SK-N-SH (cell line): Measurements from ENCODE around the gene EAPP. TPM values are rescaled to one million over a fixed set of nuclear protein-coding genes. Genes with fewer than 3 reads are reported as not detected.
"Not testable (repeated sequence)": the region's sequence is repeated elsewhere in the genome, so short reads cannot be mapped to it uniquely, and the experiment has no call there.

Experiments used
- CTCF ChIA-PET: fragments of 300-600, 350-600 bp; formaldehyde crosslinking; extraction: SDS; loops from one replicate; lab custom pipeline; 2021; lab: Yijun Ruan, JAX
- POLR2A ChIA-PET: fragments of 350-600 bp; sonication (Branson Sonifier 250); formaldehyde crosslinking; extraction: SDS; loops from one replicate; lab custom pipeline; 2020; ENCODE audit warnings: antibody characterized with exemption, inconsistent platforms; lab: Yijun Ruan, JAX
- DNase-seq: peaks from one replicate; pipeline ENCODE4 v3.0.0; 2012
- H2AFZ ChIP-seq: fragments of 200-600 bp; sonication (generic); 2 replicates; pipeline ENCODE4 v1.8.1; 2016; ENCODE audit warnings: antibody characterized with exemption, mild to moderate bottlenecking, low read depth
- H3F3A ChIP-seq: fragments of 200-600 bp; sonication (generic); replicated peaks from 2 replicates; pipeline ENCODE3; 2016; ENCODE audit warnings: antibody characterized with exemption, mild to moderate bottlenecking; ENCODE audit not compliant: insufficient read depth
- H3K27ac ChIP-seq, 2 experiments: fragments of 200-500 bp in 1 of 2; fragments of 200-600 bp in 1 of 2; sonication (Bioruptor generic) in 1 of 2; sonication (generic), shearing (Covaris generic) in 1 of 2; 2 replicates each; pipeline versions ENCODE4 v1.5.1 to v1.6.1; 2014 to 2016; ENCODE audit warnings: low read depth in 2 of 2, inconsistent platforms in 1 of 2, low read length in 1 of 2, mild to moderate bottlenecking in 1 of 2, mixed read lengths in 1 of 2
- H3K27me3 ChIP-seq: fragments of 200-600 bp; sonication (generic), shearing (Covaris generic); 2 replicates; pipeline ENCODE4 v1.6.1; 2016; ENCODE audit warnings: mixed run types; ENCODE audit not compliant: insufficient read depth
- H3K36me3 ChIP-seq, 2 experiments: fragments of 200-500 bp in 1 of 2; fragments of 200-600 bp in 1 of 2; sonication (Bioruptor generic) in 1 of 2; sonication (generic) in 1 of 2; replicated peaks in 1 of 2; 2 replicates each; pipeline versions ENCODE3 to v1.5.1; 2014 to 2016; ENCODE audit warnings: low read length in 1 of 2, mild to moderate bottlenecking in 1 of 2; ENCODE audit not compliant: insufficient read depth in 2 of 2, control insufficient read depth in 1 of 2
- H3K4me1 ChIP-seq, 2 experiments: fragments of 200-500 bp in 1 of 2; fragments of 200-600 bp in 1 of 2; sonication (Bioruptor generic) in 1 of 2; sonication (generic), shearing (Covaris generic) in 1 of 2; 2 replicates each; pipeline versions ENCODE4 v1.5.1 to v1.6.1; 2014 to 2016; ENCODE audit warnings: low read depth in 1 of 2, low read length in 1 of 2, mixed run types in 1 of 2; ENCODE audit not compliant: insufficient read depth in 2 of 2, control insufficient read depth in 1 of 2
- H3K4me2 ChIP-seq: fragments of 200-600 bp; sonication (generic), shearing (Covaris generic); 2 replicates; pipeline ENCODE4 v1.6.1; 2017; ENCODE audit warnings: mixed run types
- H3K4me3 ChIP-seq, 2 experiments: fragments of 200-500 bp in 1 of 2; fragments of 200-600 bp in 1 of 2; sonication (Bioruptor generic) in 1 of 2; sonication (generic), shearing (Covaris generic) in 1 of 2; 2 replicates each; pipeline versions ENCODE4 v1.5.1 to v1.8.1; 2014 to 2016; ENCODE audit warnings: low read depth in 2 of 2, inconsistent platforms in 1 of 2, low read length in 1 of 2, mild to moderate bottlenecking in 1 of 2, mixed read lengths in 1 of 2, moderate library complexity in 1 of 2
- H3K79me2 ChIP-seq: fragments of 200-600 bp; sonication (generic); 2 replicates; pipeline ENCODE4 v1.8.1; 2017; ENCODE audit warnings: mild to moderate bottlenecking; ENCODE audit not compliant: insufficient read depth
- H3K9ac ChIP-seq: fragments of 200-600 bp; sonication (generic); 2 replicates; pipeline ENCODE4 v1.6.1; 2017; ENCODE audit warnings: mixed run types
- H3K9me2 ChIP-seq: fragments of 200-600 bp; sonication (generic); 2 replicates; pipeline ENCODE4 v1.6.1; 2017; ENCODE audit warnings: mixed run types
- H3K9me3 ChIP-seq: fragments of 200-600 bp; sonication (generic); 2 replicates; pipeline ENCODE4 v1.6.1; 2017; ENCODE audit warnings: mixed run types, mild to moderate bottlenecking, moderate library complexity
- H4K20me1 ChIP-seq: fragments of 200-600 bp; sonication (generic); 2 replicates; pipeline ENCODE4 v1.6.1; 2017; ENCODE audit warnings: mild to moderate bottlenecking, mixed run types; ENCODE audit not compliant: insufficient read depth
- CHD2 ChIP-seq: fragments of 150-350 bp; IDR thresholded peaks from 2 replicates; pipeline ENCODE4 v1.6.1; 2018; ENCODE audit warnings: low read length; ENCODE audit not compliant: partially characterized antibody
- ELF1 ChIP-seq: IDR thresholded peaks from 2 replicates; pipeline ENCODE4 v1.4.0; 2012
- EP300 ChIP-seq, 2 experiments: IDR thresholded peaks; 2 replicates each; pipeline versions ENCODE4 v1.4.0 to v1.6.1; 2012; ENCODE audit warnings: borderline replicate concordance in 1 of 2, low read depth in 1 of 2, low read length in 1 of 2
- GATA2 ChIP-seq: sonication (generic); formaldehyde crosslinking; IDR thresholded peaks from 2 replicates; pipeline ENCODE4 v1.5.0; 2020; ENCODE audit warnings: mild to moderate bottlenecking, missing genetic modification reagents
- JUND ChIP-seq: IDR thresholded peaks from 2 replicates; pipeline ENCODE4 v1.4.0; 2012
- MEF2A ChIP-seq: IDR thresholded peaks from 2 replicates; pipeline ENCODE4 v1.4.0; 2012; ENCODE audit warnings: low read depth, borderline replicate concordance
- MXI1 ChIP-seq: IDR thresholded peaks from 2 replicates; pipeline ENCODE4 v1.6.1; 2012; ENCODE audit warnings: mild to moderate bottlenecking, low read depth, low read length, improper control_type of control experiment
- NRF1 ChIP-seq: IDR thresholded peaks from 2 replicates; pipeline ENCODE4 v1.6.1; 2012; ENCODE audit warnings: low read depth, mild to moderate bottlenecking, low read length
- RAD21 ChIP-seq: IDR thresholded peaks from 2 replicates; pipeline ENCODE4 v1.6.1; 2012; ENCODE audit warnings: mild to moderate bottlenecking, low read length
- RCOR1 ChIP-seq: fragments of 150-350 bp; IDR thresholded peaks from 2 replicates; pipeline ENCODE4 v1.6.1; 2017; ENCODE audit warnings: antibody characterized with exemption, low read length
- RFX5 ChIP-seq: IDR thresholded peaks from 2 replicates; pipeline ENCODE4 v1.6.1; 2012; ENCODE audit warnings: mild to moderate bottlenecking, improper control_type of control experiment, low read length
- RXRA ChIP-seq: IDR thresholded peaks from 2 replicates; pipeline ENCODE4 v1.4.0; 2012; ENCODE audit warnings: low read depth, mild to moderate bottlenecking, borderline replicate concordance
- SMC3 ChIP-seq: IDR thresholded peaks from 2 replicates; pipeline ENCODE4 v1.6.1; 2012; ENCODE audit warnings: low read depth, low read length, improper control_type of control experiment
- TAF1 ChIP-seq: IDR thresholded peaks from 2 replicates; pipeline ENCODE4 v1.6.1; 2012; ENCODE audit warnings: low read depth, mild to moderate bottlenecking, low read length, moderate library complexity, borderline replicate concordance
- YY1 ChIP-seq: IDR thresholded peaks from 2 replicates; pipeline ENCODE4 v1.4.0; 2012; ENCODE audit warnings: low read depth, mild to moderate bottlenecking
- WGBS: methylation state at CpG from one replicate; pipeline ENCODE4 v1.1.6; 2017; ENCODE audit warnings: low lambda C conversion rate; 5-methylcytosine and 5-hydroxymethylcytosine counted together
- polyA plus RNA-seq, 3 experiments: library from polyadenylated mRNA; depleted of rRNA; stranded (reverse); fragments of >200 nt; gene quantifications; 2 replicates each; pipeline ENCODE4 v1.2.3, GENCODE V29; 2012
- TF ChIP-seq, protein P1 (sequence below): IDR thresholded peaks from 2 replicates; pipeline ENCODE4 v1.6.1; 2012; ENCODE audit warnings: mild to moderate bottlenecking, low read depth, low read length, moderate library complexity
- TF ChIP-seq, protein P2 (sequence below): fragments of 150-350 bp; IDR thresholded peaks from 2 replicates; pipeline ENCODE4 v1.6.1; 2016; ENCODE audit warnings: mild to moderate bottlenecking, low read depth, low read length

The EAPP gene
- polyA plus RNA-seq, 1 of the 3 experiments (the other 2 are of a cell fraction) = 30.0 TPM

DNA sequence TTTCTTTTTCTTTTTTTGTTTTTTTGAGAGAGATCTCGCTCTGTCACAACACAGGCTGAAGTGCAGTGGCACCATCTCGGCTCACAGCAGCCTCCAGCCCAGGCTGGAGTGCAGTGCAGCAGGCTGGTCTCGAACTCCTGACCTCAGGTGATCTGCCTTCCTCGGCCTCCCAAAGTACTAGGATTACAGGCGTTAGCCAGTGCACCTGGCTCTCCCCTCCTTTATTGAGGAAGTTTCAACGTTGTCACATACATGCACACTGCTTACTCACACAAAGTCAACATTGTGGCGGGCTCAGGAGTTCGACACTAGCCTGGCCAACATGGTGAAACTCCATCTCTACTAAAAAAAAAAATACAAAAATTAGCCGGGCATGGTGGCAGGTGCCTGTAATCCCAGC, 32.0 kb downstream of the EAPP start:
- no peaks in the 10 kb centered on the region for H4K20me1 ChIP-seq
- CTCF ChIA-PET = no interaction called here
- no peak overlapping the region for H3K4me2 ChIP-seq
- H2AFZ ChIP-seq = no peak overlapping the region
- no peak overlapping the region for H3K9ac ChIP-seq
- 75% methylated on average over 9 of the region's 9 CpGs for WGBS
- no peaks in the 10 kb centered on the region for H3K27me3 ChIP-seq
- no peak overlapping the region for H3K4me3 ChIP-seq
- POLR2A ChIA-PET = no interaction called here
- no peaks in the 10 kb centered on the region for H3K9me3 ChIP-seq
- TF ChIP-seq NRF1 (no peak), CHD2 (no peak), ELF1 (no peak), TAF1 (no peak), MXI1 (no peak), RFX5 (no peak), YY1 (no peak), GATA2 (CRISPR knock-in tag) (no peak), RCOR1 (no peak), RXRA (no peak), SMC3 (no peak), RAD21 (no peak), EP300 (IDR thresholded peaks at IDR 0.05; ENCODE audit: borderline replicate concordance in 1 of 2, low read depth in 1 of 2, low read length in 1 of 2) (no peak), MEF2A (no peak), JUND (no peak)
- TF ChIP-seq, protein P1, sequence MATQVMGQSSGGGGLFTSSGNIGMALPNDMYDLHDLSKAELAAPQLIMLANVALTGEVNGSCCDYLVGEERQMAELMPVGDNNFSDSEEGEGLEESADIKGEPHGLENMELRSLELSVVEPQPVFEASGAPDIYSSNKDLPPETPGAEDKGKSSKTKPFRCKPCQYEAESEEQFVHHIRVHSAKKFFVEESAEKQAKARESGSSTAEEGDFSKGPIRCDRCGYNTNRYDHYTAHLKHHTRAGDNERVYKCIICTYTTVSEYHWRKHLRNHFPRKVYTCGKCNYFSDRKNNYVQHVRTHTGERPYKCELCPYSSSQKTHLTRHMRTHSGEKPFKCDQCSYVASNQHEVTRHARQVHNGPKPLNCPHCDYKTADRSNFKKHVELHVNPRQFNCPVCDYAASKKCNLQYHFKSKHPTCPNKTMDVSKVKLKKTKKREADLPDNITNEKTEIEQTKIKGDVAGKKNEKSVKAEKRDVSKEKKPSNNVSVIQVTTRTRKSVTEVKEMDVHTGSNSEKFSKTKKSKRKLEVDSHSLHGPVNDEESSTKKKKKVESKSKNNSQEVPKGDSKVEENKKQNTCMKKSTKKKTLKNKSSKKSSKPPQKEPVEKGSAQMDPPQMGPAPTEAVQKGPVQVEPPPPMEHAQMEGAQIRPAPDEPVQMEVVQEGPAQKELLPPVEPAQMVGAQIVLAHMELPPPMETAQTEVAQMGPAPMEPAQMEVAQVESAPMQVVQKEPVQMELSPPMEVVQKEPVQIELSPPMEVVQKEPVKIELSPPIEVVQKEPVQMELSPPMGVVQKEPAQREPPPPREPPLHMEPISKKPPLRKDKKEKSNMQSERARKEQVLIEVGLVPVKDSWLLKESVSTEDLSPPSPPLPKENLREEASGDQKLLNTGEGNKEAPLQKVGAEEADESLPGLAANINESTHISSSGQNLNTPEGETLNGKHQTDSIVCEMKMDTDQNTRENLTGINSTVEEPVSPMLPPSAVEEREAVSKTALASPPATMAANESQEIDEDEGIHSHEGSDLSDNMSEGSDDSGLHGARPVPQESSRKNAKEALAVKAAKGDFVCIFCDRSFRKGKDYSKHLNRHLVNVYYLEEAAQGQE = no peak
- TF ChIP-seq, protein P2, sequence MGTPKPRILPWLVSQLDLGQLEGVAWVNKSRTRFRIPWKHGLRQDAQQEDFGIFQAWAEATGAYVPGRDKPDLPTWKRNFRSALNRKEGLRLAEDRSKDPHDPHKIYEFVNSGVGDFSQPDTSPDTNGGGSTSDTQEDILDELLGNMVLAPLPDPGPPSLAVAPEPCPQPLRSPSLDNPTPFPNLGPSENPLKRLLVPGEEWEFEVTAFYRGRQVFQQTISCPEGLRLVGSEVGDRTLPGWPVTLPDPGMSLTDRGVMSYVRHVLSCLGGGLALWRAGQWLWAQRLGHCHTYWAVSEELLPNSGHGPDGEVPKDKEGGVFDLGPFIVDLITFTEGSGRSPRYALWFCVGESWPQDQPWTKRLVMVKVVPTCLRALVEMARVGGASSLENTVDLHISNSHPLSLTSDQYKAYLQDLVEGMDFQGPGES = no peak
- no peaks in the 10 kb centered on the region for H3K79me2 ChIP-seq
- no peak for DNase-seq
- H3K4me1 ChIP-seq = peaks cover 0 to 9% of the 10 kb centered on the region in 2 experiments; a peak in 2 of 4 replicates
- H3K36me3 ChIP-seq = no peaks in the 10 kb centered on the region
- H3K27ac ChIP-seq = no peak overlapping the region
- peaks cover 5% of the 10 kb centered on the region for H3F3A ChIP-seq
- H3K9me2 ChIP-seq = no peaks in the 10 kb centered on the region

DNA sequence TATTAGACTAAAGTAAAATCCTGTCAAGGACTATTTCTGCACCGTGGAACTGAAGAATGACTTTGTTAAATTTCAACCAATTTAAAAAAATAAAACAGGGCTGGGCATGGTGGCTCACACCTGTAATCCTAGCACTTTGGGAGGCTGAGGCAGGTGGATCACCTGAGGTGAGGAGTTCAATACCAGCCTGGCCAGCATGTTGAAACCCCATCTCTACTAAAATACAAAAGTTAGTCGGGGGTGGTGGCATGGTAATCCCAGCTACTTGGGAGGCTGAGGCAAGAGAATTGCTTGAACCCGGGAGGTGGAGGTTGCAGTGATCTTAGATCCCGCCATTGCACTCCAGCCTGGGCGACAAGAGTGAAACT, 34.4 kb downstream of the EAPP start:
- H2AFZ ChIP-seq, H3K36me3 ChIP-seq, H3K4me2 ChIP-seq, H3K9me2 ChIP-seq, H3K27me3 ChIP-seq, H3K27ac ChIP-seq, H3K4me3 ChIP-seq, POLR2A ChIA-PET, H4K20me1 ChIP-seq, H3K9me3 ChIP-seq, DNase-seq, H3K9ac ChIP-seq, H3K79me2 ChIP-seq: not testable (repeated sequence)
- CTCF ChIA-PET = interaction anchor here (0.8 to 1.8 kb wide), 4 partner anchors 13 to 182 kb away, joined by 3 to 11 read pairs (median 4); no protein-coding TSS in a partner anchor
- 91% methylated on average over 5 of the region's 5 CpGs for WGBS
- peaks cover 15% of the 10 kb centered on the region for H3F3A ChIP-seq
- peaks cover 0 to 20% of the 10 kb centered on the region in 2 experiments; a peak in 2 of 4 replicates for H3K4me1 ChIP-seq

DNA sequence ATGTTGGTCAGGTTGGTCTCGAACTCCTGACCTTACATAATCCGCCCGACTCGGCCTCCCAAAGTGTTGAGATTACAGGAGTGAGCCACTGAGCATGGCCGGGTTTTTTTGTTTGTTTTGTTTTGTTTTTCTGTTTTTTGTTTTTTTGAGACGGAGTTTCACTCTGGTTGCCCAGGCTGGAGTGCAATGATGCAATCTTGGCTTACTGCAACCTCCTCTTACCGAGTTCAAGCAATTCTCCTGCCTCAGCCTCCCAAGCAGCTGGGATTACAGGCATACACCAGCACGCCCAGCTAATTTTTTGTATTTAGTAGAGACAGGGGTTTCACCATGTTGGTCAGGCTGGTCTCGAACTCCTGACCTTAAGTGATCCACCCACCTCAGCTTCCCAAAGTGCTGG, 35.5 kb downstream of the EAPP start:
- H3K4me2 ChIP-seq, DNase-seq, H3K27me3 ChIP-seq, H3K9me2 ChIP-seq, H3K36me3 ChIP-seq, H3K9me3 ChIP-seq, H3K9ac ChIP-seq, H3K4me3 ChIP-seq, H3K27ac ChIP-seq, POLR2A ChIA-PET, H4K20me1 ChIP-seq, H2AFZ ChIP-seq, H3K79me2 ChIP-seq: not testable (repeated sequence)
- 81% methylated on average over 9 of the region's 9 CpGs for WGBS
- Histone ChIP-seq H3K4me1 (peaks cover 0 to 20% of the 10 kb centered on the region in 2 experiments; a peak in 2 of 4 replicates), H3F3A (peaks cover 15% of the 10 kb centered on the region)
- CTCF ChIA-PET = interaction anchor here (1.6 kb wide), 1 partner anchor 181 kb away, joined by 4 read pairs; no protein-coding TSS in a partner anchor
